CD14-positive monocyte (primary cell): Measurements from ENCODE around the gene STK38L. TPM values are rescaled to one million over a fixed set of nuclear protein-coding genes. Genes with fewer than 3 reads are reported as not detected.

Experiments used
- DNase-seq, 3 donors: peaks; one replicate each; pipeline ENCODE4 v3.0.0-alpha.2; 2011 to 2022
- H2AFZ ChIP-seq: 2 replicates; pipeline ENCODE4 v1.6.0; 2012; ENCODE audit warnings: mild to moderate bottlenecking, low read depth, low read length, inconsistent platforms; ENCODE audit not compliant: insufficient read depth, poor library complexity, severe bottlenecking
- H3K27ac ChIP-seq, 2 donors: 1 replicate in 1 of 2; 2 replicates in 1 of 2; pipeline ENCODE4 v1.5.1; 2012 to 2013; ENCODE audit warnings: low read length in 2 of 2, control low read depth in 1 of 2, inconsistent platforms in 1 of 2, low read depth in 1 of 2, mild to moderate bottlenecking in 1 of 2
- H3K27me3 ChIP-seq, 2 donors: one replicate each; pipeline versions ENCODE4 v1.6.0 to v1.6.1; 2011 to 2013; ENCODE audit warnings: low read length in 2 of 2; ENCODE audit not compliant: control insufficient read depth in 2 of 2, insufficient read depth in 2 of 2
- H3K36me3 ChIP-seq, 2 donors: replicated peaks in 1 of 2; 1 replicate in 1 of 2; 2 replicates in 1 of 2; pipeline versions ENCODE4 v1.5.1 to v1.6.1; 2012 to 2013; ENCODE audit warnings: low read length in 2 of 2, control low read depth in 1 of 2, inconsistent platforms in 1 of 2, mild to moderate bottlenecking in 1 of 2; ENCODE audit not compliant: insufficient read depth in 2 of 2, control insufficient read depth in 1 of 2
- H3K4me1 ChIP-seq, 2 donors: 1 replicate in 1 of 2; 2 replicates in 1 of 2; pipeline versions ENCODE4 v1.5.1 to v1.6.1; 2012 to 2013; ENCODE audit warnings: low read length in 2 of 2, control low read depth in 1 of 2, inconsistent platforms in 1 of 2, mild to moderate bottlenecking in 1 of 2, moderate library complexity in 1 of 2; ENCODE audit not compliant: insufficient read depth in 2 of 2, control insufficient read depth in 1 of 2
- H3K4me2 ChIP-seq: replicated peaks from 2 replicates; pipeline ENCODE3; 2012; ENCODE audit warnings: low read length, moderate library complexity, mild to moderate bottlenecking; ENCODE audit not compliant: poor library complexity, severe bottlenecking; ENCODE audit errors: extremely low read depth
- H3K4me3 ChIP-seq, 3 experiments: fragments of 200-600 bp in 1 of 3; sonication (generic) in 1 of 3; replicated peaks in 1 of 3; 1 replicate in 2 of 3; 2 replicates in 1 of 3; pipeline ENCODE4 v1.5.1; 2011 to 2013; ENCODE audit warnings: low read length in 3 of 3, mild to moderate bottlenecking in 3 of 3, control low read depth in 2 of 3, low read depth in 2 of 3, inconsistent platforms in 1 of 3, moderate library complexity in 1 of 3
- H3K79me2 ChIP-seq: 2 replicates; pipeline ENCODE4 v1.6.0; 2012; ENCODE audit warnings: mild to moderate bottlenecking, control low read depth, inconsistent platforms, low read length, moderate library complexity; ENCODE audit not compliant: insufficient read depth
- H3K9ac ChIP-seq: 2 replicates; pipeline ENCODE4 v1.6.0; 2017; ENCODE audit warnings: low read length, mild to moderate bottlenecking; ENCODE audit not compliant: insufficient read depth, poor library complexity, severe bottlenecking
- H3K9me3 ChIP-seq, 2 donors: replicated peaks in 1 of 2; 1 replicate in 1 of 2; 2 replicates in 1 of 2; pipeline versions ENCODE4 v1.5.1 to v1.6.1; 2012 to 2013; ENCODE audit warnings: low read length in 2 of 2, control low read depth in 1 of 2; ENCODE audit not compliant: control insufficient read depth in 1 of 2, insufficient read depth in 1 of 2
- H4K20me1 ChIP-seq: 2 replicates; pipeline ENCODE4 v1.6.0; 2012; ENCODE audit warnings: mild to moderate bottlenecking, low read length, control low read depth, moderate library complexity; ENCODE audit not compliant: insufficient read depth
- H3K27ac Mint-ChIP-seq, 7 donors: one replicate each; pipeline ENCODE4 v1.8.0; 2020; ENCODE audit warnings: mild to moderate bottlenecking in 7 of 7, mixed read lengths in 7 of 7, moderate library complexity in 6 of 7, inconsistent platforms in 2 of 7
- H3K27me3 Mint-ChIP-seq, 3 donors: one replicate each; pipeline ENCODE4 v1.8.0; 2021 to 2022; ENCODE audit warnings: low read depth in 3 of 3, mild to moderate bottlenecking in 3 of 3, mixed read lengths in 3 of 3, moderate library complexity in 3 of 3, inconsistent platforms in 1 of 3
- H3K36me3 Mint-ChIP-seq, 2 donors: one replicate each; pipeline ENCODE4 v1.8.0; 2020; ENCODE audit warnings: mixed read lengths in 2 of 2, inconsistent platforms in 1 of 2, mild to moderate bottlenecking in 1 of 2
- H3K4me1 Mint-ChIP-seq: one replicate; pipeline ENCODE4 v1.8.0; 2020; ENCODE audit warnings: mild to moderate bottlenecking, mixed read lengths
- H3K4me3 Mint-ChIP-seq, 2 donors: one replicate each; pipeline ENCODE4 v1.8.0; 2020; ENCODE audit warnings: mild to moderate bottlenecking in 2 of 2, mixed read lengths in 2 of 2, moderate library complexity in 1 of 2
- H3K9me3 Mint-ChIP-seq, 7 donors: one replicate each; pipeline ENCODE4 v1.8.0; 2020 to 2022; ENCODE audit warnings: mixed read lengths in 7 of 7, mild to moderate bottlenecking in 6 of 7, moderate library complexity in 6 of 7, inconsistent platforms in 2 of 7
- CTCF ChIP-seq: fragments of 200-600 bp; IDR thresholded peaks from one replicate; pipeline ENCODE4 v1.8.0; 2022; ENCODE audit warnings: antibody characterized with exemption, mild to moderate bottlenecking
- WGBS: methylation state at CpG from one replicate; pipeline ENCODE4 v1.1.5; 2013; ENCODE audit warnings: missing lambda C conversion rate; ENCODE audit not compliant: insufficient coverage; 5-methylcytosine and 5-hydroxymethylcytosine counted together
- intact Hi-C, 2 donors: fragments of 100-400 bp; cut with micrococcal nuclease; formaldehyde crosslinking; loops; one replicate each; pipeline versions ENCODE4 v1.15.0 to v1.15.1; 2023
- polyA plus RNA-seq, 3 donors: library from polyadenylated mRNA; depleted of rRNA in 1 of 3; unstranded in 2 of 3; stranded (reverse) in 1 of 3; fragments of 300-500 nt in 2 of 3; fragments of >200 nt in 1 of 3; fragmentation: Illumina TruSeq in 2 of 3; gene quantifications; 1 replicate in 2 of 3; 2 replicates in 1 of 3; pipeline ENCODE4 v1.2.3, GENCODE V29; 2012 to 2021

The STK38L gene
- polyA plus RNA-seq, 3 donors: 20.0 to 29.5 (median 20.5) TPM

GRCh38 chr12:27297566-27297965 is 53.5 kb downstream of the STK38L start:
- no peak for DNase-seq

GRCh38 chr12:27299102-27299501 is 55.0 kb downstream of the STK38L start:
- Mint-ChIP-seq H3K9me3 (no peaks in the 10 kb centered on the region), H3K27me3 (peaks cover 0 to 3% (median 0%) of the 10 kb centered on the region in 3 donors), H3K36me3 (peaks cover 62 to 76% of the 10 kb centered on the region in 2 donors), H3K4me3 (no peak overlapping the region), H3K4me1 (no peaks in the 10 kb centered on the region), H3K27ac (no peak overlapping the region)
- no peak overlapping the region for H3K9ac ChIP-seq
- no peaks in the 10 kb centered on the region for H3K4me1 ChIP-seq
- H3K4me2 ChIP-seq: no peak overlapping the region
- no peaks in the 10 kb centered on the region for H3K27me3 ChIP-seq
- peaks cover 54 to 81% of the 10 kb centered on the region in 2 donors for H3K36me3 ChIP-seq
- H4K20me1 ChIP-seq: peaks cover 48% of the 10 kb centered on the region
- DNase-seq: no peak
- H3K79me2 ChIP-seq: peaks cover 5% of the 10 kb centered on the region
- intact Hi-C loops: no loop called here
- no peaks in the 10 kb centered on the region for H3K9me3 ChIP-seq
- H3K27ac ChIP-seq: no peak overlapping the region
- no peak overlapping the region for H2AFZ ChIP-seq
- no peak for TF ChIP-seq CTCF
- H3K4me3 ChIP-seq: no peak overlapping the region
- WGBS: 100% methylated on average over 1 of the region's 1 CpG

More at GRCh38 chr12:27297566-27297965, 53.5 kb downstream of the STK38L start:
- WGBS: no CpG with 5 or more reads among the region's 4 CpGs
- no peak overlapping the region for H3K4me2 ChIP-seq
- Mint-ChIP-seq H3K9me3 (no peaks in the 10 kb centered on the region), H3K27me3 (peaks cover 0 to 2% (median 0%) of the 10 kb centered on the region in 3 donors), H3K27ac (peak overlapping the region in 2 of 7 donors; percentile 23 to 59), H3K4me3 (no peak overlapping the region), H3K4me1 (no peaks in the 10 kb centered on the region), H3K36me3 (peaks cover 60 to 64% of the 10 kb centered on the region in 2 donors)
- H3K4me3 ChIP-seq: no peak overlapping the region
- no peak for TF ChIP-seq CTCF
- H3K79me2 ChIP-seq: peaks cover 9% of the 10 kb centered on the region
- H4K20me1 ChIP-seq: peaks cover 57% of the 10 kb centered on the region
- no peaks in the 10 kb centered on the region for H3K27me3 ChIP-seq
- peaks cover 42 to 66% of the 10 kb centered on the region in 2 donors for H3K36me3 ChIP-seq
- no peaks in the 10 kb centered on the region for H3K4me1 ChIP-seq
- intact Hi-C loops: no loop called here
- no peak overlapping the region for H3K27ac ChIP-seq
- no peak overlapping the region for H3K9ac ChIP-seq
- no peaks in the 10 kb centered on the region for H3K9me3 ChIP-seq
- no peak overlapping the region for H2AFZ ChIP-seq
